GM12891 (cell line): ENCODE measurements around the gene UNC119.

ENCODE experiments used
- POLR2A ChIP-seq: IDR thresholded peaks from 2 replicates; pipeline ENCODE4 v1.6.1; 2011; ENCODE audit warnings: low read depth, low read length, control low read depth
- POLR2AphosphoS5 ChIP-seq: IDR thresholded peaks from 2 replicates; pipeline ENCODE4 v1.6.1; 2011; ENCODE audit warnings: low read depth, low read length, control low read depth
- SPI1 ChIP-seq: IDR thresholded peaks from 2 replicates; pipeline ENCODE4 v1.6.1; 2011; ENCODE audit warnings: low read depth, low read length, control low read depth
- TAF1 ChIP-seq: IDR thresholded peaks from 2 replicates; pipeline ENCODE4 v1.6.1; 2011; ENCODE audit warnings: low read depth, low read length, control low read depth

DNA sequence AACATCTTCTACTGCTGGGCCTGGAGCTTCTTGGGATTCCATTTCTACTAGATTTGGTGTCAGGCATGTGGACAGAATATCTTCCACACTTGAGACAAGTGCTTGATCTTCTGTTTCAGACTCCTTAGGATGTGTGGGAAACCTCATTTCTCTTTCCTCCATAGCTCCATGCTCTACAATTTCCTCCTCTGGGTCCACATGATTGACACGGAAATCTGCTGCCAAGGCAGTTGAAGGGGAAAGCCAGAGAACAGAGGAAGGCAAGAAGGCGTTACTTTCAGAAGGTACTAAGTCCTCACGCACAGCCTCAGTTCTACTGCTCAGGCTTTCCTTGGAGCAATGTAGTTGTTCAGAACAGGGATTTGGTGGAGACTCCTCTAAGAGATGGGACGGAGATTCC, 39.8 kb upstream of the UNC119 start:
- no peak for TF ChIP-seq POLR2AphosphoS5
- TF ChIP-seq TAF1, result no peak
- no peak for TF ChIP-seq SPI1
- TF ChIP-seq POLR2A, result no peak
